Erythroblast (primary cell): Measurements from ENCODE around the gene ADAM12.

Source experiments
- DNase-seq, 2 experiments: peaks; one replicate each; lab custom pipeline; 2025; lab: John Stamatoyannopoulos, UW
- GATA1 ChIP-seq: IDR thresholded peaks from 2 replicates; pipeline ENCODE4 v1.6.1; 2011; ENCODE audit warnings: low read depth, mild to moderate bottlenecking, control low read depth, low read length, moderate library complexity
- POLR2A ChIP-seq: IDR thresholded peaks from 2 replicates; pipeline ENCODE4 v1.6.1; 2011; ENCODE audit warnings: mild to moderate bottlenecking, low read length

ADAM12 gene

GRCh38 chr10:126021833-126022500 is 366.3 kb downstream of the ADAM12 start:
- no peak for DNase-seq
- TF ChIP-seq POLR2A (no peak), GATA1 (no peak)

GRCh38 chr10:126017961-126018560 is 370.2 kb downstream of the ADAM12 start:
- no peak for DNase-seq
- TF ChIP-seq POLR2A (no peak), GATA1 (no peak)

GRCh38 chr10:126016882-126017281 is 371.4 kb downstream of the ADAM12 start:
- DNase-seq = no peak

DNA sequence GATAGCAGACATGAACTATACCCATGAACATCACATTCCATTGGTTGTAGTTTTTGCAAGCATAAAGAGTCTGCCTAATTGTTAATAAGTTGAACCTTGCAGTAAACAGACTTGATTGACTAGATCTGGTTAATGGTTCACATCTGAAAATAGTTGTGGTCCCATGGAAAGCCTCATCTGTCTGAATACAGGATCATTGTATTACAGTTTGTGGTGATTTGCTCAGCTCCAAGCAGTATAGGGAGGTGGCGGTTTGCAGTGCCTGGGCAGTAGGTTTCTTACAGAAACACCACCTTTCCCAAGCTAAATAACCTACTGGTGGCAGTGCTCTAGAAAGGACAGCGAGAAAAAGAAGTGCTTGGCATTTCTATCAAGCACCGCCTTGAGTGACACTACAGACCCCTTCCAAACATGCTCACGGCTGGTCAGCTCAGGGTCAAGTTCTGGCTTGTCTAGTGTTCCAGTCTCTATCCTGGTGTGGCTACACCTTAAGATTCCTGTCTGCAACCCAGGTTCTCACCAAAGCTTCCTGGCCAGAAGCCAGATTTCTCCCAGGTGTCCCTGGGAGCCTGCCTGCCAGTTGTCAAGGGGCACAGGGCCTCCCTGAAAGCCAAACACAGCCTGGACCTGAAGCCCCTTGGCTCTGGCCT is 372.0 kb downstream of the ADAM12 start:
- TF ChIP-seq GATA1 = no peak
- no peak for TF ChIP-seq POLR2A
- DNase-seq = no peak

More at GRCh38 chr10:126016882-126017281, 371.4 kb downstream of the ADAM12 start:
- TF ChIP-seq GATA1 (no peak), POLR2A (no peak)

- TF ChIP-seq GATA1 = no peak
- DNase-seq = no peak
These were observed 372.9 kb downstream of the ADAM12 start for GRCh38 chr10:126015413-126015812.

- DNase-seq = no peak
- TF ChIP-seq POLR2A = no peak
- TF ChIP-seq GATA1 = no peak
These were observed 374.0 kb downstream of the ADAM12 start for GRCh38 chr10:126014309-126014708.

DNA sequence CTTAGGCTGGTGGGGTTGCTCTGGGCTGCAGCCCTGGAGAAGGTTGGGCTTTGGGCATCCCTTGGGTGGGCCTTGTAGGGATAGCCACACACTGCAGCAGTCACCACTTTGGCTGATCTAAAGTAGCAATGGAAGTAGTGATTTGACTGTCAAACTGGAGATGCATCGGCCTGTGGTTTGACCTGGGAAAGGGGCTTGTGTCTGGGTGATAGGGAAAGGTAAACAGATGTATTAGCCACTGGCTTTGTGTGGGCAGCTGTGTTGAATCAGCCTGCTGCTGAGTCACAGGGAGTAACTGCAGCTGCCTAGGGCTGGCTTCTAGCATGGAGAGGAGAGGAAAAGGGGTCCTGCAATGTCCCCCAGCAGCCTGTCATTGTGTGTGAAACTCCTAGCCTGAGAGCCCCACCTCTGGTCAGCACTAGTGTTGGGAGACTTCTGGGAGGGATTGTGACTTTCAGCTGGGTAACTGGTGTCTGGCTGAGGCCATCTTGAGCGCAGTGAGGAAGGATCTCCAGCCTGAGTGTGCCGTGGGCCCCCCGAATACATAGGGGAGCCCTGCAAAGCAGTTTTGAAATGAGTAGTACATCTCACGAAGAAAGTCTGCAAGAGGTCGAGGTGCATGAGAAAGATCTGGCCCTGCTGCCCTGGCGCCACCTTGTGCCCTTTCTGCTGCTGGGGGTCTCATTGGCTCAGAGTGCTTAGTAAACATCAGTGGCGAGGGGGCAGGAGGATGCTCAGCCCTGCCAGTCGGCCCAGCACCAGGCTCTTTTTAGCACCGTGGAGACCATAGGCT is 374.6 kb downstream of the ADAM12 start:
- no peak for TF ChIP-seq GATA1
- no peak for TF ChIP-seq POLR2A
- peak; percentile 8 to 32 for DNase-seq

GRCh38 chr10:126012485-126012884 is 375.8 kb downstream of the ADAM12 start:
- DNase-seq = no peak
- TF ChIP-seq POLR2A (no peak), GATA1 (no peak)

- TF ChIP-seq GATA1 (no peak), POLR2A (no peak)
- DNase-seq = no peak
These were observed 376.3 kb downstream of the ADAM12 start for GRCh38 chr10:126011995-126012394.

DNA sequence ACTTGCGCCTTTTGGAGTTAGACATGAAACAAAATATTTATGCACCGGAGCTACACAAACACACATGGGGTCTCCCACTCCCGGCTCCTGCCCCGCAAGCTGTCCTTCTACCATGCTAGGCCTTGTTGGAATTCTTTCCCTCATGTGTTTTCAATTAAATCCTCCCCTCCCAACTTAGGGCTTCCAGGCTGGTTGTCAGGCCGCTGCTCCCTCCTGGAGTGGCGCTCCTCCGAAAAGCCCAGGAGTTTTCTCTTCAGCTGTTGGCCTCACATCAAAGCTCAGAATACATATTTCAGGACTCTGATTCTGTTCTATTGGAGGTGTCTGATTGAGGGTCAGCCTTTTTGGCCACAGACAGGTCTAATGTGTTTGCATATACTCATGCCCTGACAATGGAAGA is 378.6 kb downstream of the ADAM12 start:
- TF ChIP-seq GATA1 (no peak), POLR2A (no peak)
- DNase-seq = no peak

DNA sequence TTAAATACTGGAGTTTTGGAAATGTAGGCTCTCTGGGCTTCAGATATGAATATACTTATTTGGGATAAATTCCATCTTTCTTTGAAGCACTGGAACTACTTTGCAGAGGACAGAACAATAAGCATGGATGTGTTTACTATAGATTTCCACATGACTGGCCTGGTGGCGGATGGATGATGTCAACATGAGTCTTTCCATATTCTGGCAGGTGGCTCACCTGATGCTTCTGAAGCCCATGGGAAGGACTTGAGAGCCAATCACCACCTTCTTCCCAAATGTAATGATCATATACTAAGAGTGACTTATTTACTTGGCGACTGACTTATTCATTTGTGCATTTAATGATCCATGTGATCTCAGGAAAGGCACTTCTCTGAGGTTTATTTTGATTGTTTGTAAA is 381.4 kb downstream of the ADAM12 start:
- TF ChIP-seq POLR2A = no peak
- DNase-seq = no peak

- TF ChIP-seq GATA1 (no peak), POLR2A (no peak)
- DNase-seq = no peak
These were observed 382.0 kb downstream of the ADAM12 start for GRCh38 chr10:126006264-126006663.

DNA sequence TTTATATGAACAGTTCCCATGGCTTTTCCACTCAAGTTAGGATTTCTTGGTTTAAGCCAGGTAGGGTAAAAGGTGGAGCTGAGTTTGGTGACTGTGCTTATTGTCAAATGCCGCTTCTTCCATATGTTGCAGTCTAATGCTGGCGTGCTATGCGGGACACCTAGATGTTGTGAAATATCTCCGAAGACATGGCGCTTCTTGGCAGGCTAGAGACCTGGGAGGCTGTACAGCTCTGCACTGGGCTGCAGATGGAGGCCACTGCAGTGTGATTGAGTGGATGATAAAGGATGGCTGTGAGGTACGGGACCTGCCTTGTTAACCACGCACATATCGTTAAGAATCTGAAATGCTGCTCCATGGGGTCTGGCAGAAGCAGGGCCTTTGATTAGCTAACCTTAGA is 383.5 kb downstream of the ADAM12 start:
- TF ChIP-seq GATA1 = no peak
- TF ChIP-seq POLR2A = no peak
- no peak for DNase-seq

- no peak for TF ChIP-seq GATA1
- no peak for TF ChIP-seq POLR2A
- no peak for DNase-seq
These were observed 386.7 kb downstream of the ADAM12 start for GRCh38 chr10:126001576-126001975.

DNA sequence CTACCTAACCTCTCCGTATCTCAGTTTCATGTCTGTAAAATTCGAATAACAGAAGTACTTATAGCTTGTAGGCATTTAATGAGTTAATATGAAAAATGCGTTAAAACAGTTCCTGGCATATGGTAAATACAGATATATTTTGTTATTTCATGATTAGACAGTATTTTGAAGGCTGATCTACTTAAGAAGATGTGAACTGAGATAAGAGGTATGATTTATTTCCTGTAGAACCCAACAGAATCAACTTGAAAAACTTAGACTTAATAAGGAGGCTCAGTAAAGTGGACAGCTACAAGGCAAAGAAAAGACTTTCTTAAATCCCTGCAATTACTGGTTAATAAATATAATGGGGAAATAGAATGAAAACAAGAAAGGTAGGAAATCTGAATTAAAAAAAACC is 388.6 kb downstream of the ADAM12 start:
- DNase-seq = no peak
- TF ChIP-seq GATA1 = no peak
- no peak for TF ChIP-seq POLR2A
